SK-N-SH (cell line): Measurements from ENCODE around the gene RTN4. TPM values are rescaled to one million over a fixed set of nuclear protein-coding genes. Genes with fewer than 3 reads are reported as not detected.

Experiments
- CTCF ChIA-PET: fragments of 300-600, 350-600 bp; formaldehyde crosslinking; extraction: SDS; loops from one replicate; lab custom pipeline; 2021; lab: Yijun Ruan, JAX
- POLR2A ChIA-PET: fragments of 350-600 bp; sonication (Branson Sonifier 250); formaldehyde crosslinking; extraction: SDS; loops from one replicate; lab custom pipeline; 2020; ENCODE audit warnings: antibody characterized with exemption, inconsistent platforms; lab: Yijun Ruan, JAX
- DNase-seq: peaks from one replicate; pipeline ENCODE4 v3.0.0; 2012
- H2AFZ ChIP-seq: fragments of 200-600 bp; sonication (generic); 2 replicates; pipeline ENCODE4 v1.8.1; 2016; ENCODE audit warnings: antibody characterized with exemption, mild to moderate bottlenecking, low read depth
- H3F3A ChIP-seq: fragments of 200-600 bp; sonication (generic); replicated peaks from 2 replicates; pipeline ENCODE3; 2016; ENCODE audit warnings: antibody characterized with exemption, mild to moderate bottlenecking; ENCODE audit not compliant: insufficient read depth
- H3K27ac ChIP-seq, 2 experiments: fragments of 200-500 bp in 1 of 2; fragments of 200-600 bp in 1 of 2; sonication (Bioruptor generic) in 1 of 2; sonication (generic), shearing (Covaris generic) in 1 of 2; 2 replicates each; pipeline versions ENCODE4 v1.5.1 to v1.6.1; 2014 to 2016; ENCODE audit warnings: low read depth in 2 of 2, inconsistent platforms in 1 of 2, low read length in 1 of 2, mild to moderate bottlenecking in 1 of 2, mixed read lengths in 1 of 2
- H3K27me3 ChIP-seq: fragments of 200-600 bp; sonication (generic), shearing (Covaris generic); 2 replicates; pipeline ENCODE4 v1.6.1; 2016; ENCODE audit warnings: mixed run types; ENCODE audit not compliant: insufficient read depth
- H3K36me3 ChIP-seq, 2 experiments: fragments of 200-500 bp in 1 of 2; fragments of 200-600 bp in 1 of 2; sonication (Bioruptor generic) in 1 of 2; sonication (generic) in 1 of 2; replicated peaks in 1 of 2; 2 replicates each; pipeline versions ENCODE3 to v1.5.1; 2014 to 2016; ENCODE audit warnings: low read length in 1 of 2, mild to moderate bottlenecking in 1 of 2; ENCODE audit not compliant: insufficient read depth in 2 of 2, control insufficient read depth in 1 of 2
- H3K4me1 ChIP-seq, 2 experiments: fragments of 200-500 bp in 1 of 2; fragments of 200-600 bp in 1 of 2; sonication (Bioruptor generic) in 1 of 2; sonication (generic), shearing (Covaris generic) in 1 of 2; 2 replicates each; pipeline versions ENCODE4 v1.5.1 to v1.6.1; 2014 to 2016; ENCODE audit warnings: low read depth in 1 of 2, low read length in 1 of 2, mixed run types in 1 of 2; ENCODE audit not compliant: insufficient read depth in 2 of 2, control insufficient read depth in 1 of 2
- H3K4me2 ChIP-seq: fragments of 200-600 bp; sonication (generic), shearing (Covaris generic); 2 replicates; pipeline ENCODE4 v1.6.1; 2017; ENCODE audit warnings: mixed run types
- H3K4me3 ChIP-seq, 2 experiments: fragments of 200-500 bp in 1 of 2; fragments of 200-600 bp in 1 of 2; sonication (Bioruptor generic) in 1 of 2; sonication (generic), shearing (Covaris generic) in 1 of 2; 2 replicates each; pipeline versions ENCODE4 v1.5.1 to v1.8.1; 2014 to 2016; ENCODE audit warnings: low read depth in 2 of 2, inconsistent platforms in 1 of 2, low read length in 1 of 2, mild to moderate bottlenecking in 1 of 2, mixed read lengths in 1 of 2, moderate library complexity in 1 of 2
- H3K79me2 ChIP-seq: fragments of 200-600 bp; sonication (generic); 2 replicates; pipeline ENCODE4 v1.8.1; 2017; ENCODE audit warnings: mild to moderate bottlenecking; ENCODE audit not compliant: insufficient read depth
- H3K9ac ChIP-seq: fragments of 200-600 bp; sonication (generic); 2 replicates; pipeline ENCODE4 v1.6.1; 2017; ENCODE audit warnings: mixed run types
- H3K9me2 ChIP-seq: fragments of 200-600 bp; sonication (generic); 2 replicates; pipeline ENCODE4 v1.6.1; 2017; ENCODE audit warnings: mixed run types
- H3K9me3 ChIP-seq: fragments of 200-600 bp; sonication (generic); 2 replicates; pipeline ENCODE4 v1.6.1; 2017; ENCODE audit warnings: mixed run types, mild to moderate bottlenecking, moderate library complexity
- H4K20me1 ChIP-seq: fragments of 200-600 bp; sonication (generic); 2 replicates; pipeline ENCODE4 v1.6.1; 2017; ENCODE audit warnings: mild to moderate bottlenecking, mixed run types; ENCODE audit not compliant: insufficient read depth
- ELF1 ChIP-seq: IDR thresholded peaks from 2 replicates; pipeline ENCODE4 v1.4.0; 2012
- EP300 ChIP-seq, 2 experiments: IDR thresholded peaks; 2 replicates each; pipeline versions ENCODE4 v1.4.0 to v1.6.1; 2012; ENCODE audit warnings: borderline replicate concordance in 1 of 2, low read depth in 1 of 2, low read length in 1 of 2
- EZH2phosphoT487 ChIP-seq: fragments of 200-600 bp; sonication (generic); IDR thresholded peaks from 2 replicates; pipeline ENCODE4 v1.6.1; 2017; ENCODE audit warnings: low read depth, mixed run types, mild to moderate bottlenecking, antibody characterized with exemption, moderate library complexity, borderline replicate concordance
- FOXM1 ChIP-seq: IDR thresholded peaks from 2 replicates; pipeline ENCODE4 v1.4.0; 2012; ENCODE audit warnings: low read depth, mild to moderate bottlenecking
- GATA2 ChIP-seq: sonication (generic); formaldehyde crosslinking; IDR thresholded peaks from 2 replicates; pipeline ENCODE4 v1.5.0; 2020; ENCODE audit warnings: mild to moderate bottlenecking, missing genetic modification reagents
- JUND ChIP-seq: IDR thresholded peaks from 2 replicates; pipeline ENCODE4 v1.4.0; 2012
- MAX ChIP-seq: IDR thresholded peaks from 2 replicates; pipeline ENCODE4 v1.4.0; 2012; ENCODE audit warnings: low read depth
- MEF2A ChIP-seq: IDR thresholded peaks from 2 replicates; pipeline ENCODE4 v1.4.0; 2012; ENCODE audit warnings: low read depth, borderline replicate concordance
- MXI1 ChIP-seq: IDR thresholded peaks from 2 replicates; pipeline ENCODE4 v1.6.1; 2012; ENCODE audit warnings: mild to moderate bottlenecking, low read depth, low read length, improper control_type of control experiment
- NFIC ChIP-seq: IDR thresholded peaks from 2 replicates; pipeline ENCODE4 v1.4.0; 2012; ENCODE audit warnings: borderline replicate concordance
- NRF1 ChIP-seq: IDR thresholded peaks from 2 replicates; pipeline ENCODE4 v1.6.1; 2012; ENCODE audit warnings: low read depth, mild to moderate bottlenecking, low read length
- RCOR1 ChIP-seq: fragments of 150-350 bp; IDR thresholded peaks from 2 replicates; pipeline ENCODE4 v1.6.1; 2017; ENCODE audit warnings: antibody characterized with exemption, low read length
- REST ChIP-seq: IDR thresholded peaks from 2 replicates; pipeline ENCODE4 v1.6.1; 2012; ENCODE audit warnings: mild to moderate bottlenecking, low read depth, low read length, moderate library complexity
- RFX5 ChIP-seq: IDR thresholded peaks from 2 replicates; pipeline ENCODE4 v1.6.1; 2012; ENCODE audit warnings: mild to moderate bottlenecking, improper control_type of control experiment, low read length
- USF1 ChIP-seq: IDR thresholded peaks from 2 replicates; pipeline ENCODE4 v1.4.0; 2012; ENCODE audit warnings: low read depth, borderline replicate concordance
- WGBS: methylation state at CpG from one replicate; pipeline ENCODE4 v1.1.6; 2017; ENCODE audit warnings: low lambda C conversion rate; 5-methylcytosine and 5-hydroxymethylcytosine counted together
- polyA plus RNA-seq, 3 experiments: library from polyadenylated mRNA; depleted of rRNA; stranded (reverse); fragments of >200 nt; gene quantifications; 2 replicates each; pipeline ENCODE4 v1.2.3, GENCODE V29; 2012

The RTN4 gene
- polyA plus RNA-seq, 1 of the 3 experiments (the other 2 are of a cell fraction), result 315 TPM

- no peak overlapping the region for H2AFZ ChIP-seq
- peaks cover 34 to 69% of the 10 kb centered on the region in 2 experiments for H3K36me3 ChIP-seq
- CTCF ChIA-PET, result interaction anchor here (1.1 to 2.4 kb wide), 4 partner anchors 10 to 150 kb away, joined by 3 to 6 read pairs (median 3); no protein-coding TSS in a partner anchor
- H3K27ac ChIP-seq, result no peak overlapping the region
- H3K9ac ChIP-seq, result no peak overlapping the region
- WGBS, result 97% methylated on average over 2 of the region's 2 CpGs
- H3K79me2 ChIP-seq, result peaks cover 100% of the 10 kb centered on the region
- H3K9me2 ChIP-seq, result no peaks in the 10 kb centered on the region
- no peak for DNase-seq
- no peaks in the 10 kb centered on the region for H3K9me3 ChIP-seq
- H3K27me3 ChIP-seq, result no peaks in the 10 kb centered on the region
- H4K20me1 ChIP-seq, result peaks cover 100% of the 10 kb centered on the region
- H3K4me3 ChIP-seq, result no peak overlapping the region
- POLR2A ChIA-PET, result no interaction called here
- H3K4me2 ChIP-seq, result no peak overlapping the region
- H3F3A ChIP-seq, result peaks cover 60% of the 10 kb centered on the region
- TF ChIP-seq NRF1 (no peak), FOXM1 (no peak), REST (no peak), MEF2A (no peak), JUND (no peak)
- H3K4me1 ChIP-seq, result peaks cover 2 to 25% of the 10 kb centered on the region in 2 experiments; a peak in 3 of 4 replicates
Observed at GRCh38 chr2:55025082-55025481, 25.2 kb downstream of the RTN4 start.

- no peaks in the 10 kb centered on the region for H3K9me2 ChIP-seq
- H2AFZ ChIP-seq, result no peak overlapping the region
- ChIA-PET POLR2A (no interaction called here), CTCF (interaction anchor here (13.2 kb wide), 1 partner anchor 151 kb away, joined by 215 read pairs; no protein-coding TSS in a partner anchor)
- peaks cover 48 to 64% of the 10 kb centered on the region in 2 experiments for H3K36me3 ChIP-seq
- DNase-seq, result no peak
- no peaks in the 10 kb centered on the region for H3K9me3 ChIP-seq
- no peak overlapping the region for H3K9ac ChIP-seq
- no peaks in the 10 kb centered on the region for H3K27me3 ChIP-seq
- peaks cover 100% of the 10 kb centered on the region for H4K20me1 ChIP-seq
- H3K4me2 ChIP-seq, result no peak overlapping the region
- H3F3A ChIP-seq, result peaks cover 80% of the 10 kb centered on the region
- 74% methylated on average over 3 of the region's 3 CpGs for WGBS
- H3K4me1 ChIP-seq, result peaks cover 0 to 32% of the 10 kb centered on the region in 2 experiments; a peak in 3 of 4 replicates
- no peak overlapping the region for H3K27ac ChIP-seq
- peaks cover 100% of the 10 kb centered on the region for H3K79me2 ChIP-seq
- H3K4me3 ChIP-seq, result no peak overlapping the region
- no peak for TF ChIP-seq ELF1
- no peak for TF ChIP-seq REST
- TF ChIP-seq RCOR1, result no peak
- no peak for TF ChIP-seq MXI1
- TF ChIP-seq GATA2 (CRISPR knock-in tag), result no peak
- TF ChIP-seq EP300 (IDR thresholded peaks at IDR 0.05; ENCODE audit: borderline replicate concordance in 1 of 2, low read depth in 1 of 2, low read length in 1 of 2), result no peak
- no peak for TF ChIP-seq MAX
- TF ChIP-seq RFX5, result no peak
- no peak for TF ChIP-seq EZH2phosphoT487
- no peak for TF ChIP-seq USF1
- no peak for TF ChIP-seq NFIC
Observed at GRCh38 chr2:55022476-55022875, 27.8 kb downstream of the RTN4 start.
